Ishikawa (cell line): ENCODE measurements around the gene FCRL5.

Source experiments
- CEBPB ChIP-seq: IDR thresholded peaks from 2 replicates; pipeline ENCODE4 v1.6.1; 2012
- CREB1 ChIP-seq: IDR thresholded peaks from 2 replicates; pipeline ENCODE4 v1.6.1; 2012; ENCODE audit warnings: low read depth
- EP300 ChIP-seq: IDR thresholded peaks from 2 replicates; pipeline ENCODE4 v1.6.1; 2012; ENCODE audit warnings: borderline replicate concordance
- FOXM1 ChIP-seq: IDR thresholded peaks from 2 replicates; pipeline ENCODE4 v1.6.1; 2012; ENCODE audit warnings: low read depth, borderline replicate concordance
- MAX ChIP-seq: IDR thresholded peaks from 2 replicates; pipeline ENCODE4 v1.6.1; 2012
- RAD21 ChIP-seq: IDR thresholded peaks from 2 replicates; pipeline ENCODE4 v1.6.1; 2012; ENCODE audit warnings: low read depth
- TAF1 ChIP-seq: IDR thresholded peaks from 2 replicates; pipeline ENCODE4 v1.6.1; 2012; ENCODE audit warnings: low read depth, mild to moderate bottlenecking
- TEAD4 ChIP-seq: IDR thresholded peaks from 2 replicates; pipeline ENCODE4 v1.6.1; 2012
- YY1 ChIP-seq: IDR thresholded peaks from 2 replicates; pipeline ENCODE4 v1.6.1; 2012; ENCODE audit warnings: low read depth
- ZBTB7A ChIP-seq: IDR thresholded peaks from 2 replicates; pipeline ENCODE4 v1.6.1; 2012; ENCODE audit warnings: low read depth
- TF ChIP-seq, protein P1 (sequence below): IDR thresholded peaks from 2 replicates; pipeline ENCODE4 v1.6.1; 2012; ENCODE audit warnings: low read depth, mild to moderate bottlenecking
- TF ChIP-seq, protein P2 (sequence below): IDR thresholded peaks from 2 replicates; pipeline ENCODE4 v1.6.1; 2012

- TF ChIP-seq EP300 (no peak), CREB1 (no peak), ZBTB7A (no peak), MAX (no peak), TAF1 (no peak), RAD21 (no peak), TEAD4 (no peak), CEBPB (no peak), FOXM1 (no peak), YY1 (no peak)
- TF ChIP-seq, protein P1, sequence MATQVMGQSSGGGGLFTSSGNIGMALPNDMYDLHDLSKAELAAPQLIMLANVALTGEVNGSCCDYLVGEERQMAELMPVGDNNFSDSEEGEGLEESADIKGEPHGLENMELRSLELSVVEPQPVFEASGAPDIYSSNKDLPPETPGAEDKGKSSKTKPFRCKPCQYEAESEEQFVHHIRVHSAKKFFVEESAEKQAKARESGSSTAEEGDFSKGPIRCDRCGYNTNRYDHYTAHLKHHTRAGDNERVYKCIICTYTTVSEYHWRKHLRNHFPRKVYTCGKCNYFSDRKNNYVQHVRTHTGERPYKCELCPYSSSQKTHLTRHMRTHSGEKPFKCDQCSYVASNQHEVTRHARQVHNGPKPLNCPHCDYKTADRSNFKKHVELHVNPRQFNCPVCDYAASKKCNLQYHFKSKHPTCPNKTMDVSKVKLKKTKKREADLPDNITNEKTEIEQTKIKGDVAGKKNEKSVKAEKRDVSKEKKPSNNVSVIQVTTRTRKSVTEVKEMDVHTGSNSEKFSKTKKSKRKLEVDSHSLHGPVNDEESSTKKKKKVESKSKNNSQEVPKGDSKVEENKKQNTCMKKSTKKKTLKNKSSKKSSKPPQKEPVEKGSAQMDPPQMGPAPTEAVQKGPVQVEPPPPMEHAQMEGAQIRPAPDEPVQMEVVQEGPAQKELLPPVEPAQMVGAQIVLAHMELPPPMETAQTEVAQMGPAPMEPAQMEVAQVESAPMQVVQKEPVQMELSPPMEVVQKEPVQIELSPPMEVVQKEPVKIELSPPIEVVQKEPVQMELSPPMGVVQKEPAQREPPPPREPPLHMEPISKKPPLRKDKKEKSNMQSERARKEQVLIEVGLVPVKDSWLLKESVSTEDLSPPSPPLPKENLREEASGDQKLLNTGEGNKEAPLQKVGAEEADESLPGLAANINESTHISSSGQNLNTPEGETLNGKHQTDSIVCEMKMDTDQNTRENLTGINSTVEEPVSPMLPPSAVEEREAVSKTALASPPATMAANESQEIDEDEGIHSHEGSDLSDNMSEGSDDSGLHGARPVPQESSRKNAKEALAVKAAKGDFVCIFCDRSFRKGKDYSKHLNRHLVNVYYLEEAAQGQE = no peak
- TF ChIP-seq, protein P2, sequence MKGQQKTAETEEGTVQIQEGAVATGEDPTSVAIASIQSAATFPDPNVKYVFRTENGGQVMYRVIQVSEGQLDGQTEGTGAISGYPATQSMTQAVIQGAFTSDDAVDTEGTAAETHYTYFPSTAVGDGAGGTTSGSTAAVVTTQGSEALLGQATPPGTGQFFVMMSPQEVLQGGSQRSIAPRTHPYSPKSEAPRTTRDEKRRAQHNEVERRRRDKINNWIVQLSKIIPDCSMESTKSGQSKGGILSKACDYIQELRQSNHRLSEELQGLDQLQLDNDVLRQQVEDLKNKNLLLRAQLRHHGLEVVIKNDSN = no peak
These were observed 10.2 kb upstream of the FCRL5 start for GRCh38 chr1:157562515-157562914.
